NCI-H1694 (cell line): ENCODE measurements around the gene IKZF3.
"Not testable (repeated sequence)": the region's sequence is repeated elsewhere in the genome, so short reads cannot be mapped to it uniquely, and the experiment has no call there.

ENCODE experiments used
- DNase-seq: peaks from one replicate; lab custom pipeline; 2025; lab: John Stamatoyannopoulos, UW

IKZF3 gene

DNA sequence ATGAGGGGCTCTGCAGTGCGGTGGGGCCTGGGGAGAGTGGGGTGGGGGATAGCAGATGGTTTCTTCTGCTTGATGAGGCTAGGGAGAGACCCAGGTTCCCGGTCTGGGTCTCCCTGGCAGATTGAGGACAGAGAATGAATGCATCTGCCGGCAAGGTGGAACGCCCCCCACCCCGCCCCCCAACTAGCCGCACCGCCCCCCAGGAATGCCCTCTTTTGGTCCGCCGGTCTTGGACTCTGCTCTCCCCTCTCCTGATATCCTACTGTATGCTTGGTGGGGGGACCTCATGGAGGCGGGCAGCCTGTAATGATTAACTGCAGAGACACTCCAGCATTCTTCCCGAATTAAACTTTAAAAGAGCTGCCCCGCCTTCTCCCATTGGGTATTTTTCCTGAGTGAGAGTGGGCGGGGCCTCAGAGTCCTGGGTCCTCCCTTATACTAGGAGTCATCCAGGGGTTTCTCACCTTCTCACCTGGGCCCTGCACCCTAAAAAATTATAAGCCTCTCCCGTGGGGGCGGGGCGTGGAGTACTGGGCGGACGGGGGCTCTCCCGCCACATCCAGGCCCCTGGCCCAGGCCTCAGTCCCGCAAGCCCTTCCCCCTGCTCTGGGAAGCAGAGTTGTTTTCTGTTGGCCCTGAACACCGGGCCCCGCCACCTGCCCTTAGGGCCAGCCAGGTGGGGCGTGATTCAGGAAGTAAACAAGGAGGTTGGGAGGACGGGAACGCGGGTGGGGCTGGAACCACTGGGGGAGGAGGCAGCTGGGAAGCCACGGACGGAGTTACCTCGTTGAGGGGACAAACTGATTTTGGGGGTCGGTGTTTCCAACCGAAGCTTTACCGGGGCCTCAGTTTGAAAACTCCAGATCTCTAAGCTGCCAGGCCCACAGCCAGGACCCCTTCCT is 124.9 kb downstream of the IKZF3 start:
- no peak for DNase-seq

DNA sequence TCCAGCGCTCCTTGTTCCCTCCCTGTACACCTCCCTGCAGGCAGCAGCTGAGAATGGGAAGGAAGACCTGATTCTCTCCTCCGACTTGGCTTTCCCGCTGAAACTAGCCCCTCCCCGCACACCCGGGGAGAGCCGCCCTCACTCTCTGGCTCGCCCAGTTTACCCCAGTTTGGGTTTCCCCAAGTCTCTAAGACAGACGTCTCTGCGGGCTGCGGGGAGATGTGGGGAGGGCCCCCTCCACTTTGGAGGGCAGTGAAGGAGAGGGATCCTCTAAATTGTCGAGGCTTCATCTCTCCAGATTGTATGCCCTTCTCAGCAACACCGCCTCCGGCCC is 125.6 kb downstream of the IKZF3 start:
- no peak for DNase-seq

DNA sequence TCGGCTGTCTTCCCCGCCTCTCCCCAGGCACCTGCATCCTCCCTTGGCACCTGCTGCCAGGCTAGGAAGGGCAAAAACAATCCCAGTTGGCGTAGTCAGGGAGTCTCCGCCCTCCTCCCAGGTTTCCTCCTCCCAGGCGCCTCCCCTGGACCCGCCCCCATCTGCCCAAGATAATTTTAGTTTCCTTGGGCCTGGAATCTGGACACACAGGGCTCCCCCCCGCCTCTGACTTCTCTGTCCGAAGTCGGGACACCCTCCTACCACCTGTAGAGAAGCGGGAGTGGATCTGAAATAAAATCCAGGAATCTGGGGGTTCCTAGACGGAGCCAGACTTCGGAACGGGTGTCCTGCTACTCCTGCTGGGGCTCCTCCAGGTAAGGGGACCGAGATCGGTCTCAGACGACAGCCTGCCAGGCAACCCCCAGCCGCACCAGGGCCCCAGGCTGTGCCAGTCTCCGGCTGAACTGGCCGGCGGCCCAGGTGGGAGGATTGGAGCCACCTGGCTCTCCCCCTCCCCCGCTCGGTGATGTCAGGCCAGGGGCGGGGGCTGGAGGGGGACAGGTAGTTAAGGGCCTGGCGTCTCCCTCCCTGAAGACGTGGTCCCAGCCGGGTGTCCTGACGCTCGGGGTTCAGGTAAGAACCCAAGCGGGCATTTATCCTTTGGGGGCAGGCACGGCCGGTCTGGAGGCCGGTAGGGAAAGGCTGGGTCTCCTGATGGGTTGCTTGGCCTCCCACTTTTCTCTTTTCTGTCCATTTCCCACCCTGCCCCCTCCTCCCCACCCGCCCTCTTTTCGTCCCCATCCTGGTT is 126.1 kb downstream of the IKZF3 start, which contains the start of gene GRB7:
GRB7 (plus strand) TSS at position 179 of the 808 bp plus-strand sequence. CDS start 4,364 bp downstream, outside the sequence.
- no peak for DNase-seq

DNA sequence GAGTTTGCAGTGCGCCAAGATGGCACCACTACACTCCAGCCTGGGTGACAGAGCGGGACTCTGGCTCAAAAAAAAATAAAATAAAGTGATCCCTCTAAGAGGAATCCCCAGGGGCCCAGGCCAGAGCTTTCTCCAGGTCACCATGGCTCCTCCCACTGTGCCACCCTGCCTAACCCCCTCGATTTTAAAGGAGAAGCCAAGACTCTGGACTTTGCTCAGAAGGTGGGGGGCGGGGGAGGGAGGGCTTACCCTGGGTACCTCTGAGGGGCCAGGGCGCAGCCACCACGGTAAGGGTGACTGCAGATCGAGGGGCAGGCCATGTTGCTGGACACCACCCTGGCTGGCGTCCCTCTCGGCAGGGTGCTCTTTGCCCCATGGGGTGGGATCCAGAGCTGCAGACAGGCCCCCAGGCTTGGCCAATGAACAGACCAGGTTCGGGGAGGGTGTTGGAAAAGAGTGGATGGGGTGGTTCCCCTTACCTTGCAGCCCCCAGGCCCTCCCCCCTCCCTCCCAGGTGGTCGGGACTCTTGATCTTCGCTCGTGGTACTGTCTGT is 126.8 kb downstream of the IKZF3 start:
- no peak for DNase-seq

DNA sequence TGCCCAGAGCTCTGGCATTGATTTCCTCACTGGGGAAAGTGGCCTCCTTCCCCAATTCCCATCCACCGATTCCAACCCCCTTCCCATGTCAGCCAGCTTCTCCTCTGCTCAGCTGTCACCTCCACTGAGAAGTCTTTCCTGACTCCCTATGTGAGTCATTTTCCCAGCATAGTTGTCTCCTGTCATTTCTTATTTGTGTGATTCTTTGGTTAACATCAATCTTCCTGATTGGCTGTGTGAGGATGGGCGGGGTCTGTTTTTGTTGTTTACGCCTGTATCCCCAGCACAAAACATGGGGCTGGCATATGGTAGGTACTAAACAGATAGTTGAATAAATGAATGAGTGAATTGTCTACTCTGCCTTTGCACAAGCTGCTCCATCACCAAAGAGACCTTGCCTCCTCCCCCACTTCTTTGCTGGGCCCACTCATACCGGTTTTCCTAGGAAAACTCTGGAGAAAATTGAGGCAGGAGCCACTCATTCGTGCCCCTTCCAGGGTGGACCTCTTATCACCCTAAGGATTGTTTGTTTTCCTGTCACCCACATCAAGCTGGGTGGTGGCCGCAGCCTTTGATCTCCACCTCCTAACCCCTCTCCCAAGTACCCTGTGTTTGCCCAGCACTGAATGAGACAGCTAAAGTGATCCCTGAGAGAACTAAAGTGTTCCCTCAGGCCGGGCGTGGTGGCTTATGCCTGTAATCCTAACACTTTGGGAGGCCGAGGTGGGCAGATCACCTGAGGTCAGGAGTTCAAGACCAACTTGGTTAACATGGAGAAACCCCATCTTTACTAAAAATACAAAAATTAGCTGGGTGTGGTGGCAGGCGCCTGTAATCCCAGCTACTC is 127.6 kb downstream of the IKZF3 start:
- DNase-seq, result no peak

DNA sequence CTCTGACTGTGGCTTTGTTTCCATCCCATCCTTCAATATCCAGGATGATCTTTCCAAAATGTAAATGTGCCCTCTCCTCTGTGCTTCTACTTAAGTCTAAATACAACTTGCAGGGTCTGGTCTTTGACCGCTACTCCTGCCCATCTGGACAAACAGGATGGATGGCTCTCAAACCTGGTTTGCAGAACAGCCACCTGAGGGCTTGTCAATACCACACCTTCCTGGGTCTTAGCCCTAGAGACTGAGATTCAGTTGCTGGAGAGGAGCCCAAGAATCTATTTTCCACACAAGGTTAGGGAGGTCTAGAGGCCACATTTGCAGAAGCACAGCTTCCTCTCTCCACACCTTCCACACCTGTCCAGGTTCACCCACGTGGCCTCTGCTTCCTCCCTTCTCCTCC is 128.2 kb downstream of the IKZF3 start:
- DNase-seq, result no peak

DNA sequence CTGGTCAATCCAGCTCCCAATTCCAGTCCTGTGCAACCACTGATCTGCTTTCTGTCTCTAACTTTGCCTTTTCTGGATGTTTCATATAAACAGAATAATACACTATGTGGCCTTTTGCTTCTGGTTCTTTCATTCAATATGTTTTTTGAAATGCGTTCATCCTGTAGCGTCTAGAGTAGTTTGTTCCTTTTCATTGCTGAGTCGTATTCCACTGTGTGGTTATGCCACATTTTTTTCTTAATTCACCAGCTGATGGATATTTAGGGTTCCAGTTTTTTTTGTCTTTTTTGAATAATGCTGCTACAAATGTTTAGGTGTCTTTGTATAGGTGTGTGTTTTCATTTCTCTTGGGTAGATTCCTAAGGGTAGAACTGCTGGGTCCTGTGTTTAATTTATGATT is 131.5 kb downstream of the IKZF3 start:
- DNase-seq, result no peak

DNA sequence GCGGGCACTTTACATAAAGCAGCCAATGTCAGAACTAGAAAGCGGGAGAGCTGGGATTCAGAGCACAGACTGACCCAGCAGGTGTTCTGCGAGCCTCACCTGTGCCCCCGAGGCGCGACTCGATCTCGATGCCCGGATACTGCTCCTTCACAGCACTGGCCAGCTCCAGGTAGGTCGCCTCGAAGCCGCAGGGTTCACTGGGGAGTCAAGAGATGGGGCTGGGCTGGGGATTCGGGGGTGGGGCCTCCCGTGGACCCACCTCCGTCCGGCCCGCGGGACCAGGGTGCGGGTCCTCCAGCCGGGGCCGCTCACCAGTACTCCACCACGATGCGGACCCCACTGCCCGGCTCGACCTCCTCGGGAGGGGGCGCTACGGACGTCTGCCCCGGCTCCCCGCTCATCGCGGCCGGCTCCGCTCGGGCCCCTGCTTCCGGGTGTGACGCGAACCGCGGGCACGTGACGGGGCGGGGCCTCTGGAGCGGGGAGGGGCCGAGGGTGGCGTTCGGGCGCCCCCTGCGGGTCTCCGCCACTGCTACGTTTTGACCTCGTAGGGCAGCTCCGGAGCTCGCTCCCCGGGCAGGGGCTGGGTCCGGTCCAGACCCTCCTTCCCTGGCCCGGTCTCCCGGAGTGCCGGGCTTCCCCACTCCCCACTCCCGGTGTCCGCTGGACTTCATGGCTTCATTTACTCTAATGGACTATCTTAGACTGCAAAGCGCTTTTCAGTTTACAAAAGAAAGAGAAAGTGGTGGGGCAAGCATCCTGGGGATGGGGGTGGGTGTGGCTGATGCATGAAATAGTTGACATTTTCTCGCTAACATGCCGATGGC is 133.8 kb downstream of the IKZF3 start, which contains the start of gene MIEN1:
MIEN1 (minus strand) TSS at position 438 of the 827 bp plus-strand sequence; CDS start at position 401, 37 bp downstream.
- peak; percentile 59 for DNase-seq

DNA sequence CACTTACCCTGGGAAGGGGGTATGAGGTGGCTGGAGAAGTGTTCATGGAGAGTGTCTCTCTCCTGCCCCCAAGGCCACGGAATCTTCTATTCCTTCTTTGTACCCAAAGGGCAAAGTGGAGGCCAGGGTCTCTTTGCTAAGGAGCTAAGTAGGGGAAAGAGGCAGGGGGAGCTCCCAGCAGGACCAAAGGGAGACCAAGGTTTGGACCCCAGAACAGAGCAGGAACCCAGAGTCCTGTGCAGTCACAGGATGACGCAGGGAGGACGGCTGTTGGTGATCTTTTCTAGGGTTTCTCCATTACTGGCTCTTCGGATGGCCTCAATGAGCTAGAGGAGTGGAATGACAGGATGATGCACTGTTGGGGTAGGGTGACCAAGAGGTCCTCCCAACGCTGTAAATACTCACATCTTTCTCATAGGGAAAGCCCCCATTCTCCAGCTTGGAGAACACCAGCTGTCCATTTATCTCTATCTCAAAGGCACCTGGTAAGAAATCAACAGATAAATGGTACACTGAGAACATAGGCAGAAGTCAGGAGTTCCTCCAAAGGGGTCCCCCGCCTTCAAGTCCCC is 134.7 kb downstream of the IKZF3 start:
- no peak for DNase-seq

DNA sequence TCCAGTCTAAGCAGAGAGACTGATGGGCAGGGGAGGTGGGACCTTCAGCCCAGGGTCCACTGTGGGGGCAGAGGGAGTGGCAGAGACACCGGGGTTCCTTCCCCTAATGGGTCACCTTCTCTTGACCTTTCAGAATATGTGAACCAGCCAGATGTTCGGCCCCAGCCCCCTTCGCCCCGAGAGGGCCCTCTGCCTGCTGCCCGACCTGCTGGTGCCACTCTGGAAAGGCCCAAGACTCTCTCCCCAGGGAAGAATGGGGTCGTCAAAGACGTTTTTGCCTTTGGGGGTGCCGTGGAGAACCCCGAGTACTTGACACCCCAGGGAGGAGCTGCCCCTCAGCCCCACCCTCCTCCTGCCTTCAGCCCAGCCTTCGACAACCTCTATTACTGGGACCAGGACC is 136.6 kb downstream of the IKZF3 start:
- DNase-seq, result no peak

DNA sequence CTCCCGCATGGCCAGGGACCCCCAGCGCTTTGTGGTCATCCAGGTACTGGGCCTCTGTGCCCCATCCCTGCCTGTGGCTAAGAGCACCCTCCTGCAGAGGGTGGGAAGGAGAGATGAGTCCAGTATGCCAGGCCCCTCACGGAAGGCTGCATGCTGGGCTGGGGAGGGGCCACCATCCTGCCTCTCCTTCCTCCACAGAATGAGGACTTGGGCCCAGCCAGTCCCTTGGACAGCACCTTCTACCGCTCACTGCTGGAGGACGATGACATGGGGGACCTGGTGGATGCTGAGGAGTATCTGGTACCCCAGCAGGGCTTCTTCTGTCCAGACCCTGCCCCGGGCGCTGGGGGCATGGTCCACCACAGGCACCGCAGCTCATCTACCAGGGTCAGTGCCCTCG is 137.5 kb downstream of the IKZF3 start:
- DNase-seq, result no peak

DNA sequence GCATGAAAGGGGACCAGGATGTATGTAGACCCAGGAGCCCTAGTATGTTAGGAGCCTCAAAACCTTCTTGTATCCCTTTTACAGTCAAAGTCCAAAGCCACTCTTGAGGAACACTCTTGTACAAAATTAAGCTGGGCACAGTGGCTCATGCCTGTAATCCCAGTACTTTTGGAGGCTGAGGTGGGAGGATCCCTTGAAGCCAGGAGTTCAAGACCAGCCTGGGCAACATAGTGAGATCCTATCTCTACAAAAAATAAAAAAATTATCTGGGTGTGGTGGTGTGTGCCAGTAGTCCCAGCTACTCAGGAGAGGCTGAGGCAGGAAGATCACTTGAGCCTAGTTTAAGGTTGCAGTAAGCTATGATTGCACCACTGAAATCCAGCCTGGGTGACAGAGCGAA is 138.2 kb downstream of the IKZF3 start:
- not testable (repeated sequence) for DNase-seq

DNA sequence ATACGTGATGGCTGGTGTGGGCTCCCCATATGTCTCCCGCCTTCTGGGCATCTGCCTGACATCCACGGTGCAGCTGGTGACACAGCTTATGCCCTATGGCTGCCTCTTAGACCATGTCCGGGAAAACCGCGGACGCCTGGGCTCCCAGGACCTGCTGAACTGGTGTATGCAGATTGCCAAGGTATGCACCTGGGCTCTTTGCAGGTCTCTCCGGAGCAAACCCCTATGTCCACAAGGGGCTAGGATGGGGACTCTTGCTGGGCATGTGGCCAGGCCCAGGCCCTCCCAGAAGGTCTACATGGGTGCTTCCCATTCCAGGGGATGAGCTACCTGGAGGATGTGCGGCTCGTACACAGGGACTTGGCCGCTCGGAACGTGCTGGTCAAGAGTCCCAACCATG is 139.4 kb downstream of the IKZF3 start:
- DNase-seq, result no peak

DNA sequence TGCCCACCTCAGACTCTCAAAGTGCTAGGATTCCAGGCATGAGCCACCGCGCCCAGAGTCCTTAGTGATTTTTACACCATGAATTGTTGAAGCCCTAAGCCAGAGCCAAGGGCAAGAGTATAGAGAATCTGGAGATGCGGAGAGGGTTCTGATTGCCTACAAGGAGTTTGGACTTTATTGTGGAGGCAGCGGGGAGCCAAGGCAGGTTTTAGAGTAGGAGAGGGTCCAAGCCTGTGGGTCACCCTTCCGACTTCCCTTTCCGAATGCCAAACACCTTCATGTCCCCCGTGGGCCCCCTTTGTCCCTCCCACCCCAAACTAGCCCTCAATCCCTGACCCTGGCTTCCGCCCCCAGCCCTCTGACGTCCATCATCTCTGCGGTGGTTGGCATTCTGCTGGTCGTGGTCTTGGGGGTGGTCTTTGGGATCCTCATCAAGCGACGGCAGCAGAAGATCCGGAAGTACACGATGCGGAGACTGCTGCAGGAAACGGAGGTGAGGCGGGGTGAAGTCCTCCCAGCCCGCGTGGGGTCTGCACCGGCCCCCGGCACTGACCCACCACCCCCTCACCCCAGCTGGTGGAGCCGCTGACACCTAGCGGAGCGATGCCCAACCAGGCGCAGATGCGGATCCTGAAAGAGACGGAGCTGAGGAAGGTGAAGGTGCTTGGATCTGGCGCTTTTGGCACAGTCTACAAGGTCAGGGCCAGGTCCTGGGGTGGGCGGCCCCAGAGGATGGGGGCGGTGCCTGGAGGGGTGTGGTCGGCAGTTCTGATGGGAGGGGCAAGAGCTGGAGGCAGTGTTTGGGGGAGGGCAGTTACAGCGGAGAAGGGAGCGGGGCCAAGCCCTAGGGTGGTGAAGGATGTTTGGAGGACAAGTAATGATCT is 140.9 kb downstream of the IKZF3 start:
- no peak for DNase-seq

DNA sequence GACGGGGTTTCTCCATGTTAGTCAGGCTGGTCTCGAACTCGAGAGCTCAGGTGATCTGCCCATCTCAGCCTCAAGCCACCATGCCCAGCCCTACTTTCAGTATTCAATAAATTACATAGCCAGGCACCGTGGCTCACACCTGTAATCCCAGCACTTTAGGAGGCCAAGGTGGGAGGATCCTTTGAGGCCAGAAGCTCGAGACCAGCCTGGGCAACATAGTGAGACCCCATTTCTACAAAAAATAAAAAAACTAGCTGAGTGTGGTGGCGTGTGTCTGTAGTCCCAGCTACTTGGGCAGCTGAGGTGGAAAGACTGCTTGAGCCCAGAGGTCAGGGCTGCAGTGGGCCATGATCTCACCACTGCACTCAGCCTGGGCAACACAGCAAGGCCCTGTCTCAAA is 142.0 kb downstream of the IKZF3 start:
- DNase-seq, result no peak

DNA sequence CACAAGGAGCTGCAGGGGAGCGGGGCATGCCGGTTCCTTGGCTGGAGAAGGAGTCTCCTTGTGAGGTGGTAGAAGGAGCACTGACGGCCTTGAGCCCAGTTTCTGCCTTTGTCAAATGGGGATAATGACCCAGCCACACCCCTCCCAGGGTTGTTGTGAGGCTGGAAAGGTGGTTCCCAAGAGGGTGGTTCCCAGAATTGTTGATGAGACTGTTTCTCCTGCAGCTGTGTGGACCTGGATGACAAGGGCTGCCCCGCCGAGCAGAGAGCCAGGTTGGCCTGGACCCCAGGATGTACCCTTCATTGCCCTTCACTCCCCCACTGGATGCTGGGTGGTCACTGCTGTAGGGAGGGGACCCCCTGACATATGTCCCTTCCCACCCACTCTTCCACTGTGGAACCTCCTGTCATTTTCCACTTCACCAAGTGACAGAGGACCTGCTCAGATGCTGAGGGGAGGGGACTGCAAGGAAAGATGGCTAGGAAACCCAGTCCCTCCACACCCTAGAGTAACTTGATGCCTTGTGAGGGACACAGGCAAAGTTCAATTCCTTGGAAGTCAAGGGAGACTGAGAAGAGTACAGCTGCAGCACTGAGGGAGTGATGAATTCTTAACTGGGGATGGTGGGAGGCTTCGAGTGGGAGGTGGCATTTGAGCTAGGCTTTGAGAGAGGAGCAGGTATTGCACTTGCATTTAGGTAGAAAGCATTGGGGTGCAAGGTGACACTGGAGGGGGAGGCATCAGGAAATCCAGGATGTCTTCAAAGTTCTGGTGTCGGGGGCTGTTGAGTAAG is 144.4 kb downstream of the IKZF3 start:
- no peak for DNase-seq

DNA sequence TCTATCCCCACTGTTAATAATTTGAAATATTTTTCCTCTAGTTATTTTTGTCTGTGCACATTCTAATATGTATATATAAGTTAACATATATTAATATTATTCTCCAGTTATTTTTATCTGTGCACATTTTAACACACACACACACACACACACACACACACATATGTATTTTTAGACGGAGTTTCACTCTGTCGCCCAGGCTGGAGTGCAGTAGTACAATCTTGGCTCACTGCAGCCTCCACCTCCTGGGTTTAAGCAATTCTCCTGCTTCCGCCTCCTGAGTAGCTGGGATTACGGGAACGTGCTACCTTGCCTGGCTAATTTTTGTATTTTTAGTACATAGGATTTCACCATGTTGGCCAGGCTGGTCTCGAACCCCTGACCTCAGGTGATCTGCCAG is 146.5 kb downstream of the IKZF3 start:
- DNase-seq, result no peak

DNA sequence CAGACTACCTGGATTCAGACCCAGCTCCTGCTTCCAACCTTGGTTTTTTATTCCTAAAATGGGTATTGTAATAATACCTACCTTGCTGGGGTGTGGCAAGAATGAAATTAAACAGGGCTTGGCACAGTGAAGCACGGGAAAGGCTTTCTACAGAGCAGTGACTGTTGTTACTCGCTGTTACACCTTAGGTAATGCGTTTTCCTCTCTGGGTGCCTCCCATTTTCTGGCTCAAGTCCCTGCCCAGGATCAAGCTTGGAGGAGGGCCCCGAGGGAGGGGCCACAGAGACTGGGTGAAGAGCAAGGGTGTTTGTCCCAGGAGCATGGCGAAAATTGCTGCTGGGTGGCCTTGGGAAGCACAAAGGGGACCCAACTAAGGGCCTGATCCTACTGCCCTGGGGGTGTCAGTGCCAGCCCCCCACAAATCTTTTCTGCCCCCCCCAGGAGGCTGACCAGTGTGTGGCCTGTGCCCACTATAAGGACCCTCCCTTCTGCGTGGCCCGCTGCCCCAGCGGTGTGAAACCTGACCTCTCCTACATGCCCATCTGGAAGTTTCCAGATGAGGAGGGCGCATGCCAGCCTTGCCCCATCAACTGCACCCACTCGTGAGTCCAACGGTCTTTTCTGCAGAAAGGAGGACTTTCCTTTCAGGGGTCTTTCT is 147.1 kb downstream of the IKZF3 start:
- DNase-seq, result no peak
